Testis (tissue), 3 donors: ENCODE results near the gene FGF12. TPM values are rescaled to one million over a fixed set of nuclear protein-coding genes. Genes with fewer than 3 reads are reported as not detected.

Source experiments
- DNase-seq: peaks from one replicate; pipeline ENCODE4 v3.0.0-alpha.2; 2019
- H3K27ac ChIP-seq, 2 donors: fragments of 200-600 bp; sonication (generic); one replicate each; pipeline ENCODE4 v1.5.1; 2019
- H3K27me3 ChIP-seq: fragments of 200-600 bp; sonication (generic); one replicate; pipeline ENCODE4 v1.5.1; 2019
- H3K36me3 ChIP-seq: fragments of 200-600 bp; sonication (generic); one replicate; pipeline ENCODE4 v1.5.1; 2017; ENCODE audit warnings: low read depth; ENCODE audit errors: missing control alignments
- H3K4me1 ChIP-seq: fragments of 200-600 bp; sonication (generic); one replicate; pipeline ENCODE4 v1.5.1; 2019
- H3K4me3 ChIP-seq, 2 donors: fragments of 200-600 bp; sonication (generic); one replicate each; pipeline ENCODE4 v1.5.1; 2017 to 2019
- H3K9me3 ChIP-seq: fragments of 200-600 bp; sonication (generic); one replicate; pipeline ENCODE4 v1.5.1; 2017
- POLR2A ChIP-seq: fragments of 450-650 bp; IDR thresholded peaks from one replicate; pipeline ENCODE4 v1.6.1; 2017; ENCODE audit warnings: antibody characterized with exemption, mild to moderate bottlenecking, moderate library complexity
- WGBS, 2 donors: methylation state at CpG; one replicate each; pipeline ENCODE4 v1.1.5; 2018; 5-methylcytosine and 5-hydroxymethylcytosine counted together
- intact Hi-C: fragments of 100-400 bp; cut with DNase I; formaldehyde crosslinking; loops from one replicate; pipeline ENCODE4 v1.15.1; 2023; ENCODE audit warnings: low total_unique reads
- polyA plus RNA-seq: library from polyadenylated mRNA; stranded (reverse); fragments of 350-450 nt; fragmentation: Illumina TruSeq; extraction: RNeasy Lipid Tissue Mini Kit (QIAGEN cat#74804); gene quantifications from one replicate; pipeline ENCODE4 v1.2.3, GENCODE V29; 2014; ENCODE audit warnings: low read depth, low replicate concordance; ENCODE audit not compliant: insufficient read depth
- small RNA-seq, 2 donors: library from RNA; depleted of rRNA; stranded (forward); fragments of <200 nt; gene quantifications; one replicate each; pipeline ENCODE3, GENCODE V24; 2016
- total RNA-seq, 2 donors: library from RNA; depleted of rRNA; stranded (reverse); fragments of >200 nt; gene quantifications; one replicate each; pipeline ENCODE4 v1.2.3, GENCODE V29; 2016
- TF ChIP-seq, protein P1 (sequence below), 3 experiments: fragments of 450-650 bp in 2 of 3; fragments of 200-600 bp in 1 of 3; sonication (generic) in 1 of 3; IDR thresholded peaks; one replicate each; pipeline ENCODE4 v1.5.1; 2016 to 2019; ENCODE audit warnings: antibody characterized with exemption in 3 of 3, mild to moderate bottlenecking in 2 of 3, moderate library complexity in 1 of 3

Gene FGF12
- total and polyA plus RNA-seq, 3 donors from 2014 or later: 2.3 to 3.3 (median 3.0) TPM

DNA sequence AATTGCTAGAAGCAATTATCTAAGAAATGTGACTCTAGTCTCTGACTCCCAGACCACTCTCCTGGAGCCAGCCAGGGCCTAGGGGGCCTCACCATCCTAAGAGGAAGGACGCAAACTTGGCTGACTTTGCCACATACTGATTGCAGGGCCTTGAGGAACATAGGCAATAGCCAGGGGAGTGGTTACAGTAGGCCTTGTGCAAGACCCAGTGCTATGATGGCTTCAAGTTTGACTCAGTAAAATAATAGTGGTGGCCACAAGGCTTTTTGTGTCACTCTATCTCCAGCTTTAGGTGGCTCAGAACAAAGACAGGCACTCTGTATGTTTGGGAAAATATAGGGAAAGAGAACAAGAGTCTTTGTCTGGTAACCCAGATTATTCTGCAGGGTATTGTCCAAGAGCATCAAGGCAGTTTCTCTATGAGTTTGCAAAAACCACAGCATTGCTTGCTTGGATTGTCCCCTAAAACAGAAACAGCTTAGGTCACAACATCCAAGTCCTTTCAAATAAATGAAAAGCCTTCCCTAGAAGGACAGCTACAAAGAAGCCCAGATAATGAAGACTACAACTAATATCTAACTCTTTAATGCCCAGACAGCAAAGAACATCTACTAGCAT, 634.8 kb downstream of the FGF12 start:
- intact Hi-C loops: no loop called here
- H3K4me1 ChIP-seq: no peaks in the 10 kb centered on the region
- no peaks in the 10 kb centered on the region for H3K36me3 ChIP-seq
- WGBS, 2 donors: 92 to 100% methylated on average over 1 of the region's 1 CpG
- no peak for DNase-seq
- no peaks in the 10 kb centered on the region for H3K27me3 ChIP-seq
- no peak overlapping the region for H3K27ac ChIP-seq
- no peak overlapping the region for H3K4me3 ChIP-seq
- no peaks in the 10 kb centered on the region for H3K9me3 ChIP-seq
- no peak for TF ChIP-seq POLR2A

DNA sequence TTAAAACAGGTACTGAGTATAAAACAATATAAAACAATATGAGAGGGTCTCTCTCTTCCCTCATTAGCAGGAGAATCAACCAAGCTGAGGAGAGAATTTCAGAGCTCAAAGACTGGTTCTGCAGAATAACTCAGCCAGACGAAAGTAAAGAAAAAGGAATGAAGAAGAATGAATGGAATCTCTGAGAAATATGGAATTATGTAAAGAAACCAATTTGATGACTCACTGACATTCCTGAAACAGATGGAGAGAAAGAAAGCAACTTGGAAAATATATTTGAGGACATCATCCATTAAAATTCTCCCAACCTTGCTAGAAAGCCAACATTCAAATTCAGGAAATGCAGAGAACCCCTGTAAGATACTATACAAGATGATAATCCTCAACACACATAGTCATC, 635.5 kb downstream of the FGF12 start:
- Histone ChIP-seq H3K4me1 (no peaks in the 10 kb centered on the region), H3K27ac (no peak overlapping the region), H3K9me3 (no peaks in the 10 kb centered on the region), H3K27me3 (no peaks in the 10 kb centered on the region), H3K36me3 (no peaks in the 10 kb centered on the region), H3K4me3 (no peak overlapping the region)
- DNase-seq: no peak
- TF ChIP-seq, protein P1, sequence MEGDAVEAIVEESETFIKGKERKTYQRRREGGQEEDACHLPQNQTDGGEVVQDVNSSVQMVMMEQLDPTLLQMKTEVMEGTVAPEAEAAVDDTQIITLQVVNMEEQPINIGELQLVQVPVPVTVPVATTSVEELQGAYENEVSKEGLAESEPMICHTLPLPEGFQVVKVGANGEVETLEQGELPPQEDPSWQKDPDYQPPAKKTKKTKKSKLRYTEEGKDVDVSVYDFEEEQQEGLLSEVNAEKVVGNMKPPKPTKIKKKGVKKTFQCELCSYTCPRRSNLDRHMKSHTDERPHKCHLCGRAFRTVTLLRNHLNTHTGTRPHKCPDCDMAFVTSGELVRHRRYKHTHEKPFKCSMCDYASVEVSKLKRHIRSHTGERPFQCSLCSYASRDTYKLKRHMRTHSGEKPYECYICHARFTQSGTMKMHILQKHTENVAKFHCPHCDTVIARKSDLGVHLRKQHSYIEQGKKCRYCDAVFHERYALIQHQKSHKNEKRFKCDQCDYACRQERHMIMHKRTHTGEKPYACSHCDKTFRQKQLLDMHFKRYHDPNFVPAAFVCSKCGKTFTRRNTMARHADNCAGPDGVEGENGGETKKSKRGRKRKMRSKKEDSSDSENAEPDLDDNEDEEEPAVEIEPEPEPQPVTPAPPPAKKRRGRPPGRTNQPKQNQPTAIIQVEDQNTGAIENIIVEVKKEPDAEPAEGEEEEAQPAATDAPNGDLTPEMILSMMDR (IDR thresholded peaks at IDR 0.05): no peak
- intact Hi-C loops: no loop called here
- 68 to 73% methylated on average over 1 of the region's 1 CpG for WGBS, 2 donors

DNA sequence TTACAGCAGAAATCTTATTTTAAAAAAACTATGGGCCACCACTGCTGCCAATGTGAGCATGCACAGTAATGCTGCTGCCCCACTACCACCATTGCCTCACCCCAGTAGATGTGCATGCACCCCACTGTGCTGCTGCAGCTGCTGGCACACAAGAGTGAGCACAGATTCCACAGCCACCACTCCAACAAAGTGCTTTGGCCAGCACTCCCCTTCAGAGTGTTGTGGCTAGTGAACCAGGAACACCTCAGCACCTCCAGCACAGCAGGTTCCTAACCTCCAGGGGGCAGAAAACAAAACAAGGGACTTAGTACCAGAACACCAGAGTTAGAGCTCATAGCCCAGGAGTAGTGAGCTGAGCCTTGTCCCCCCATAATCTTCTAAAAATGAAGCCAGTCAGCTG, 636.8 kb downstream of the FGF12 start:
- DNase-seq: no peak
- no peaks in the 10 kb centered on the region for H3K9me3 ChIP-seq
- no peak for TF ChIP-seq POLR2A
- TF ChIP-seq, protein P1 (IDR thresholded peaks at IDR 0.05): no peak
- H3K4me1 ChIP-seq: no peaks in the 10 kb centered on the region
- no peaks in the 10 kb centered on the region for H3K36me3 ChIP-seq
- no peaks in the 10 kb centered on the region for H3K27me3 ChIP-seq
- H3K27ac ChIP-seq: no peak overlapping the region
- H3K4me3 ChIP-seq: no peak overlapping the region
- intact Hi-C loops: no loop called here

Small RNA genes within 50 kb of the gene (small RNA-seq; reads per million reads assigned to genes)
- 0 reads per million in 2 donors for gene RF01210
- 0 reads per million in 2 donors for gene RNU1-20P

Other genes with a start within 250 kb of the FGF12 start
- gene MB21D2, start 190.3 kb upstream of the FGF12 start, total RNA-seq: 10 to 100 TPM; 23.9 to 29.2 TPM
- gene MB21D2, start 190.3 kb upstream of the FGF12 start, polyA plus RNA-seq: 13.4 TPM